Activated naive CD8-positive, alpha-beta T cell treated with anti-CD3 and anti-CD28 coated beads, Interleukin-2, amount 50 U/mL, for 16 hours (primary cell): ENCODE data around the gene PRSS21.

ENCODE experiments used
- DNase-seq: peaks from one replicate; pipeline ENCODE4 v3.0.0-alpha.2; 2020; ENCODE audit warnings: low read depth, low spot score

PRSS21 gene

DNA sequence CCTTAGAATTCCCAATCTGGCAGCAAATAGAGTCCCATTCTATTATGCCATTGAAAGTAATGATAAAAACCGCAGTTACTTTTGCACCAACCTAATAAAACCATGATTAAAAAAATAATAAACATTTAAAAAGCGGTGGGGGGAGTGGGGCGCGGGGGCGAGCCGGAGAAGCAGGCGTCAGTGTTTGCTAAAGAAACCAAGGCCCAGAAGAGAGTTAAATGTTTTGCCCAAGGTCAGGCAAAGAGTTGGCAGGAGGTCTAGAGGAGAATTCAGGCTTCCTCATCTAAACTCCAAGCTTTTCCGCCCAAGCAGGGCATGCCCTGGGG lies 50.6 kb downstream of the PRSS21 start:
- DNase-seq: no peak

DNA sequence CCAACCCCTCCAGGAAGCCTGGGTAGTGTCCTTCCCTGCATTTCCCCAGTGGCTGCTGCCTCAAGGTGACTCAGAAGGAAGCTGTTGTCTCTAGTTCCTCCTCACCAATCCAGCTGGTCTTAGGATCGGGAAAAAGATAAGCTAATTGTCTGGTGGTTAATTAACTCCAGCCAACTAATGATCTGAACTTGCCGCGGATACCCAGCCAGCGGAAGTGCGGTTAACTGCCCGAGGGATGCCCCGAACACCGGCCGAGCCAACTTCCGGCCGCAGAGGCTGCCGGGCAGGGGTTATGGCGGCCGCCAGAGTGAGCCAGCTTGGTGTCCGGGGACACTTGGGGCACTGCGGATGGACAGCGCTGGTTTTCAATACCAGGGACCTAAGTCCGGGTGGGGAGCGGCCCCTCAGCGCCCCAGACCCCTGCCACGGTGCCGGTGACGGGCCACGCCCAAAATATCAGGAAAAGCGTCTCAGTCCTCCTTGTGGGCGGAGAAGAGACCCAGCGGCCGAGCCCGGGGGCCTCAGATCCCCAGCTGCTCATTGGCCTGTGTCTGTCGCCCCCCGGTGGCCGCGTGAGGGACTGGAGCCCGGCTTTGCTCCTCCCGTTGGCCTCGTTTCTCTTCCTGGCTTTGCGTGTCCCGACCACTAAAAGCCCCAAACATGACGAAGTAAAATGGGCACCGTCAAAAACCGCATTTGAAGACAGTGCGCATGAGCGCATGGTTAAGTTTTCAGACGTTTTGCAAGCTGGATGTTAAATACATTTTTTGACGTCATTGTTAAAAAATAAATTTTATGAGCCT lies 51.2 kb downstream of the PRSS21 start:
- DNase-seq: peak; percentile 95
